Peyer's patch (tissue), 4 donors: ENCODE measurements around the gene DYNC2LI1.

Experiments
- CTCF ChIP-seq, 6 experiments: fragments of 450-650 bp in 4 of 6; fragments of 200-600 bp in 2 of 6; sonication (generic) in 1 of 6; IDR thresholded peaks; one replicate each; pipeline ENCODE4 v1.5.1; 2017 to 2019; ENCODE audit warnings: antibody characterized with exemption in 6 of 6, mild to moderate bottlenecking in 3 of 6, moderate library complexity in 1 of 6
- POLR2A ChIP-seq, 2 donors: fragments of 450-650 bp; IDR thresholded peaks; one replicate each; pipeline ENCODE4 v1.5.1; 2017; ENCODE audit warnings: antibody characterized with exemption in 2 of 2, mild to moderate bottlenecking in 2 of 2, moderate library complexity in 2 of 2

GRCh38 chr2:43737097-43737854 is 36.6 kb upstream of the DYNC2LI1 start:
- TF ChIP-seq POLR2A (IDR thresholded peaks at IDR 0.05), result no peak
- no peak for TF ChIP-seq CTCF (IDR thresholded peaks at IDR 0.05)
